ENCODE results near the gene ZBED4. TPM values are rescaled to one million over a fixed set of nuclear protein-coding genes. Genes with fewer than 3 reads are reported as not detected.

The ZBED4 gene
- total and polyA plus RNA-seq, 2 experiments from 2014 or later = 8.5 to 31.9 TPM

DNA sequence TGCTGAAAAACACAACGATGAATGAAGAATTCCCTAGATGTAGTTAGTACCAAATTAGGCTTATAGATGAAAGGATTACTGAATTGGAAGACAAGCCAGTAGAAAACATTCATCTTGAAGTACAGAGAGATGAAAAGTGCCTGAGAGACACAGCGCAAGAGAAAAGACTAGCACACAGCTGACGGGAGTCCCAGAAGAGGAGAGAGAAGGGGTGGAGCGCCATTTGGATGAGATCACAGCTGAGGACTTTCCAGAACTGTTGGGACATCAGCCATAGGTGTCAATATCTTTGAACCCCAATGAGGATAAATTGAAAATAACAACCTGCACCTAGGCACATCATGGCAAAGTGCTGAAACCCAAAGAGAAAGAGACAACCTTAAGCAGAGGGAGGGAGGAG lies 39.4 kb downstream of the ZBED4 start:
- H3K27ac Mint-ChIP-seq = no peak overlapping the region
- H3K27me3 Mint-ChIP-seq (ENCODE audit: insufficient read depth, low read depth, poor library complexity) = peaks cover 5% of the 10 kb centered on the region
- Histone ChIP-seq H3K36me3 (ENCODE audit: insufficient read depth) (peaks cover 4% of the 10 kb centered on the region), H3K9me2 (ENCODE audit: insufficient read depth) (0 out of 2 replicates have a peak, but pooled peaks cover 4% of the 10 kb centered on the region), H2AFZ (no peak overlapping the region), H3K4me3 (no peak overlapping the region), H3K79me2 (replicated peaks; ENCODE audit: insufficient read depth) (0 out of 2 replicates have a peak, but pooled peaks cover 9% of the 10 kb centered on the region), H3K4me1 (ENCODE audit: insufficient read depth) (no peaks in the 10 kb centered on the region), H3F3A (replicated peaks; ENCODE audit: low read depth) (no peaks in the 10 kb centered on the region), H3K4me2 (no peak overlapping the region), H3K27ac (ENCODE audit: low read depth) (no peak overlapping the region), H4K20me1 (replicated peaks; ENCODE audit: insufficient read depth) (no peaks in the 10 kb centered on the region; the same call in 1 of the 2 replicates), H3K27me3 (ENCODE audit: insufficient read depth) (no peaks in the 10 kb centered on the region)
- TF ChIP-seq ZNF462 (CRISPR knock-in tag; IDR thresholded peaks at IDR 0.05) (no peak), ZNF114 (CRISPR knock-in tag; IDR thresholded peaks at IDR 0.05) (no peak), POLR2AphosphoS5 (IDR thresholded peaks at IDR 0.05; ENCODE audit: low read depth) (no peak), ZNF331 (CRISPR knock-in tag; IDR thresholded peaks at IDR 0.05; ENCODE audit: low read depth) (no peak), JUNB (IDR thresholded peaks at IDR 0.05; ENCODE audit: unreplicated experiment) (no peak), EZH2 (IDR thresholded peaks at IDR 0.05; ENCODE audit: low read depth, unreplicated experiment) (no peak), NANOG (IDR thresholded peaks at IDR 0.05; ENCODE audit: borderline replicate concordance) (no peak), CREB1 (CRISPR knock-in tag; IDR thresholded peaks at IDR 0.05; ENCODE audit: low read depth) (no peak), ETS1 (IDR thresholded peaks at IDR 0.05) (no peak), STAT1 (IDR thresholded peaks at IDR 0.05; ENCODE audit: unreplicated experiment) (no peak), EZH2phosphoT487 (IDR thresholded peaks at IDR 0.05; ENCODE audit: unreplicated experiment) (no peak)
- TF ChIP-seq, protein P1, sequence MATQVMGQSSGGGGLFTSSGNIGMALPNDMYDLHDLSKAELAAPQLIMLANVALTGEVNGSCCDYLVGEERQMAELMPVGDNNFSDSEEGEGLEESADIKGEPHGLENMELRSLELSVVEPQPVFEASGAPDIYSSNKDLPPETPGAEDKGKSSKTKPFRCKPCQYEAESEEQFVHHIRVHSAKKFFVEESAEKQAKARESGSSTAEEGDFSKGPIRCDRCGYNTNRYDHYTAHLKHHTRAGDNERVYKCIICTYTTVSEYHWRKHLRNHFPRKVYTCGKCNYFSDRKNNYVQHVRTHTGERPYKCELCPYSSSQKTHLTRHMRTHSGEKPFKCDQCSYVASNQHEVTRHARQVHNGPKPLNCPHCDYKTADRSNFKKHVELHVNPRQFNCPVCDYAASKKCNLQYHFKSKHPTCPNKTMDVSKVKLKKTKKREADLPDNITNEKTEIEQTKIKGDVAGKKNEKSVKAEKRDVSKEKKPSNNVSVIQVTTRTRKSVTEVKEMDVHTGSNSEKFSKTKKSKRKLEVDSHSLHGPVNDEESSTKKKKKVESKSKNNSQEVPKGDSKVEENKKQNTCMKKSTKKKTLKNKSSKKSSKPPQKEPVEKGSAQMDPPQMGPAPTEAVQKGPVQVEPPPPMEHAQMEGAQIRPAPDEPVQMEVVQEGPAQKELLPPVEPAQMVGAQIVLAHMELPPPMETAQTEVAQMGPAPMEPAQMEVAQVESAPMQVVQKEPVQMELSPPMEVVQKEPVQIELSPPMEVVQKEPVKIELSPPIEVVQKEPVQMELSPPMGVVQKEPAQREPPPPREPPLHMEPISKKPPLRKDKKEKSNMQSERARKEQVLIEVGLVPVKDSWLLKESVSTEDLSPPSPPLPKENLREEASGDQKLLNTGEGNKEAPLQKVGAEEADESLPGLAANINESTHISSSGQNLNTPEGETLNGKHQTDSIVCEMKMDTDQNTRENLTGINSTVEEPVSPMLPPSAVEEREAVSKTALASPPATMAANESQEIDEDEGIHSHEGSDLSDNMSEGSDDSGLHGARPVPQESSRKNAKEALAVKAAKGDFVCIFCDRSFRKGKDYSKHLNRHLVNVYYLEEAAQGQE (IDR thresholded peaks at IDR 0.05; ENCODE audit: unreplicated experiment) = no peak
- TF ChIP-seq, protein P2, sequence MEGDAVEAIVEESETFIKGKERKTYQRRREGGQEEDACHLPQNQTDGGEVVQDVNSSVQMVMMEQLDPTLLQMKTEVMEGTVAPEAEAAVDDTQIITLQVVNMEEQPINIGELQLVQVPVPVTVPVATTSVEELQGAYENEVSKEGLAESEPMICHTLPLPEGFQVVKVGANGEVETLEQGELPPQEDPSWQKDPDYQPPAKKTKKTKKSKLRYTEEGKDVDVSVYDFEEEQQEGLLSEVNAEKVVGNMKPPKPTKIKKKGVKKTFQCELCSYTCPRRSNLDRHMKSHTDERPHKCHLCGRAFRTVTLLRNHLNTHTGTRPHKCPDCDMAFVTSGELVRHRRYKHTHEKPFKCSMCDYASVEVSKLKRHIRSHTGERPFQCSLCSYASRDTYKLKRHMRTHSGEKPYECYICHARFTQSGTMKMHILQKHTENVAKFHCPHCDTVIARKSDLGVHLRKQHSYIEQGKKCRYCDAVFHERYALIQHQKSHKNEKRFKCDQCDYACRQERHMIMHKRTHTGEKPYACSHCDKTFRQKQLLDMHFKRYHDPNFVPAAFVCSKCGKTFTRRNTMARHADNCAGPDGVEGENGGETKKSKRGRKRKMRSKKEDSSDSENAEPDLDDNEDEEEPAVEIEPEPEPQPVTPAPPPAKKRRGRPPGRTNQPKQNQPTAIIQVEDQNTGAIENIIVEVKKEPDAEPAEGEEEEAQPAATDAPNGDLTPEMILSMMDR (conservative IDR thresholded peaks at IDR 0.05; ENCODE audit: low read depth in 2 of 2) = no peak
- H3K4me1 Mint-ChIP-seq = no peaks in the 10 kb centered on the region
- H3K4me3 Mint-ChIP-seq = no peak overlapping the region
- DNase-seq (ENCODE audit: low spot score) (no peak), ATAC-seq (no peak)
- H3K9me3 Mint-ChIP-seq = peaks cover 41% of the 10 kb centered on the region
- peaks cover 77% of the 10 kb centered on the region for H3K36me3 Mint-ChIP-seq (ENCODE audit: low read depth)
